NB4 (cell line): ENCODE results near the gene RPE.

Source experiments
- DNase-seq: peaks from one replicate; pipeline ENCODE4 v3.0.0; 2010; ENCODE audit warnings: low read depth
- H3K4me3 ChIP-seq: one replicate; pipeline ENCODE4 v1.5.1; 2011; ENCODE audit warnings: mild to moderate bottlenecking, low read depth, low read length, moderate library complexity
- MYC ChIP-seq: IDR thresholded peaks from 2 replicates; pipeline ENCODE4 v1.6.1; 2011; ENCODE audit warnings: low read depth, low read length
- POLR2A ChIP-seq: IDR thresholded peaks from 2 replicates; pipeline ENCODE4 v1.6.1; 2011; ENCODE audit warnings: mild to moderate bottlenecking; ENCODE audit not compliant: insufficient read length; ENCODE audit errors: extremely low read depth
- TF ChIP-seq, protein P1 (sequence below): IDR thresholded peaks from one replicate; pipeline ENCODE4 v1.5.1; 2012; ENCODE audit warnings: low read depth, low read length
- TF ChIP-seq, protein P2 (sequence below): IDR thresholded peaks from 2 replicates; pipeline ENCODE4 v1.6.1; 2011; ENCODE audit warnings: low read depth, low read length

The RPE gene

DNA sequence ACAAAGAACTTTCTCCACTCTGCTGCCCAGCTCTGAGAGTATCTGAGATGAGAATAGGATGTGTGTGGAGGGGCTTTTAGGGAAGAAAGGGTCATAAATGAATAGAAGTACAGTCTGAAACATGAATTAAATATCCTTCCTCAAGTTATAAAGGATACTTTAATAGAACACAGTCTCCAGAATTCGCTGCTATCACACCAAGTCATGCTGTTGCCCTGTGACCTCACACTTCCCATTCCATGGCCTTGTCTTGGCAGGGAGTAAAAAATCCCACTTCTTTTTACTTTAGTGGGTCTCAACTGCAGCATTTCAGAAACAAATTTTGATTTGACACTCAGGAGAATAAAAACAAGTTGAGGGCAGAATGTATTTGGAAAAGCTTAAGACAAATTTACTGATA is 3.8 kb upstream of the RPE start:
- no peak for DNase-seq
- no peak overlapping the region for H3K4me3 ChIP-seq

DNA sequence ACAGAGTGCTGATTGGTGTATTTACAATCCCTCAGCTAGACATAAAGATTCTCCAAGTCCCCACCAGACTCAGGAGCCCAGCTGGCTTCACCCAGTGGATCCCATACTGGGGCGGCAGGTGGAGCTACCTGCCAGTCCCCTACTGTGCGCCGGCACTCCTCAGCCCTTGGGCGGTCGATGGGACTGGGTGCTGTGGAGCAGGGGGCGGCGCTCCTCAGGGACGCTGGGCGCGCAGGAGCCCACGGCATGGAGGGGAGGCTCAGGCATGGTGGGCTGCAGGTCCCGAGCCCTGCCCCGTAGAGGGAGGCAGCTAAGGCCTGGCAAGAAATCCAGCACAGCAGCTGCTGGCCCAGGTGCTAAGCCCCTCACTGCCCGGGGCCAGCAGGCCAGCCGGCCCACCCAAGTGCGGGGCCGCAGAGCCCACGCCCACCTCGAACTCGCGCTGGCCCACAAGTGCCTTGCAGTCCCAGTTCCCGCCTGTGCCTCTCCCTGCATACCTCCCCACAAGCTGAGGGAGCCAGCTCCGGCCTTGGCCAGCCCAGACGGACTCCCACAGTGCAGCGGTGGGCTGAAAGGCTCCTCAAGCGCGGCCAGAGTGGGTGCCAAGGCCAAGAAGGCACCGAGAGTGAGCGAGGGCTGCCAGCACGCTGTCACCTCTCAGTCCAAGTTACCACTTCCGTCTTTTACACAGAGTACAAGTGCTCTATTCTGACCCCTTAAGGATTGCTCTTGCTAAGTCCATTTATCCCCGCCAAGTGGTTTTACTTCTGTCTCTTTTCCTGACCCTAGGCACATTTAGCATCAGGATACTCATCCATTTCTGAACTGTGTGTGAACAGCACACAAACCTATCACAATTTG is 1.7 kb upstream of the RPE start:
- H3K4me3 ChIP-seq: no peak overlapping the region
- no peak for DNase-seq
- TF ChIP-seq, protein P1, sequence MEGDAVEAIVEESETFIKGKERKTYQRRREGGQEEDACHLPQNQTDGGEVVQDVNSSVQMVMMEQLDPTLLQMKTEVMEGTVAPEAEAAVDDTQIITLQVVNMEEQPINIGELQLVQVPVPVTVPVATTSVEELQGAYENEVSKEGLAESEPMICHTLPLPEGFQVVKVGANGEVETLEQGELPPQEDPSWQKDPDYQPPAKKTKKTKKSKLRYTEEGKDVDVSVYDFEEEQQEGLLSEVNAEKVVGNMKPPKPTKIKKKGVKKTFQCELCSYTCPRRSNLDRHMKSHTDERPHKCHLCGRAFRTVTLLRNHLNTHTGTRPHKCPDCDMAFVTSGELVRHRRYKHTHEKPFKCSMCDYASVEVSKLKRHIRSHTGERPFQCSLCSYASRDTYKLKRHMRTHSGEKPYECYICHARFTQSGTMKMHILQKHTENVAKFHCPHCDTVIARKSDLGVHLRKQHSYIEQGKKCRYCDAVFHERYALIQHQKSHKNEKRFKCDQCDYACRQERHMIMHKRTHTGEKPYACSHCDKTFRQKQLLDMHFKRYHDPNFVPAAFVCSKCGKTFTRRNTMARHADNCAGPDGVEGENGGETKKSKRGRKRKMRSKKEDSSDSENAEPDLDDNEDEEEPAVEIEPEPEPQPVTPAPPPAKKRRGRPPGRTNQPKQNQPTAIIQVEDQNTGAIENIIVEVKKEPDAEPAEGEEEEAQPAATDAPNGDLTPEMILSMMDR: no peak
- TF ChIP-seq MYC (no peak), POLR2A (no peak)
- TF ChIP-seq, protein P2, sequence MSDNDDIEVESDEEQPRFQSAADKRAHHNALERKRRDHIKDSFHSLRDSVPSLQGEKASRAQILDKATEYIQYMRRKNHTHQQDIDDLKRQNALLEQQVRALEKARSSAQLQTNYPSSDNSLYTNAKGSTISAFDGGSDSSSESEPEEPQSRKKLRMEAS: no peak

More for the DNA sequence above, 3.8 kb upstream of the RPE start:
- TF ChIP-seq POLR2A (no peak), MYC (no peak)
- TF ChIP-seq, protein P2: no peak
- TF ChIP-seq, protein P1: no peak

DNA sequence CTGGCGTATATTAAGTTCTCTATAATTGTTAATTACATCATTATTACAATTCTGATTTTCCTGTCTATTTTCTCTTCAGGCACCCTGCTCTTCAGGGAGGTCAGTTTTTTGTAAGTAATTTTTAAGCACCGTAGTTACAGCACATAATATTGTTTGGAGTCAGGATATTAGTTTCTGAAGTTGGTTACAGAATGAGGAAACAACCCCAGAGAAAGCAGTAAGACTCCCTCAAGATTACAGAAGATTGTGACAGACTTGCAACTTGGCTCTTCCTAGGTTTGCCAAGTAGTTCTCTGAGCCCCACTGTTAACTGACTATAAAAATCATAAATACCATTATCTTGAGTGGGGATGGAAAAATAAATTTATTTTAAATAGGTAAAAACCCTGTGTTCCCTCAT is 921 bp downstream of the RPE start:
- peak; percentile 76 for DNase-seq
- peak overlapping the region; percentile 99 for H3K4me3 ChIP-seq
- no peak for TF ChIP-seq POLR2A
- TF ChIP-seq, protein P2: no peak
- TF ChIP-seq, protein P1: no peak
- no peak for TF ChIP-seq MYC

DNA sequence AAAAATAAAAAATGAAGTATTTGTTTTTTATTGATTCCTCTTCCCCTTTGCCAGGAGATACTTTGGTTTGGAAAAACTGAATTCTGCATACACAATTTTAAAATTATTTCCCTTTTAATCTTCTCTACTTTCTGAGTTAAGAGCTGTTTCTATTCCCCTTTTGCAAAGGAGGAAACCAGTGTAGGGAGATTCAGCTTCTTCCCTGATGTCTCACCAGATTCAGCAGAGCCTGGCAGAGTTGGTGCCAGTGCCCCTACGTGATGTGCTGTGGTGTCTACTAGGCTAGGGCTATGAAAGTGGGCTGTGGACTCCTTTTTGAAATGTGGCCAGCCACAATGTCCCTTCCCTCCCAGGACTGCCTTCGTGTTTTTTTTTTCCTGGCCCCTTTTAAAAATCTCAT is 2.4 kb downstream of the RPE start:
- peak; percentile 15 for DNase-seq
- peak overlapping the region; percentile 99 for H3K4me3 ChIP-seq

DNA sequence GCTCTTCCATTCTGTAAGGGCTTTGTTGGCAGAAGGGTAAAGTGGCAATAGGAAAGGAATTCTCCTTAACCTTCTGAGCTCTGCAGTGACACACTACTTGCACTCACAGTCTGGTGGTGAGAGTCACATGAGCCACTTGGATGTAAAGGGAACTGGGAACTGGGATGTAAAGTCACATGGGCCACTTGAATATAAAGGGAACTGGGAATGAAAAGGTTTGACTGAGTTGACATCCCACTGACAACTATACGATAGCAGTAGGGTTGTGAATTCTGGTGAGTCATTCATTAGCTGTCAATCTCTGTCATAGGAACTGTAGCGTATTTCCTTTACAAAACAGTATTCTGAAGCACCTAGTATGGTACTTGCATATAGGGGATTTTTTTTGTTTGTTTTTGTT is 5.5 kb downstream of the RPE start:
- H3K4me3 ChIP-seq: no peak overlapping the region
- TF ChIP-seq, protein P1: no peak
- TF ChIP-seq, protein P2: no peak
- TF ChIP-seq POLR2A: no peak
- TF ChIP-seq MYC: no peak
- DNase-seq: no peak

More for the DNA sequence above, 2.4 kb downstream of the RPE start:
- no peak for TF ChIP-seq MYC

DNA sequence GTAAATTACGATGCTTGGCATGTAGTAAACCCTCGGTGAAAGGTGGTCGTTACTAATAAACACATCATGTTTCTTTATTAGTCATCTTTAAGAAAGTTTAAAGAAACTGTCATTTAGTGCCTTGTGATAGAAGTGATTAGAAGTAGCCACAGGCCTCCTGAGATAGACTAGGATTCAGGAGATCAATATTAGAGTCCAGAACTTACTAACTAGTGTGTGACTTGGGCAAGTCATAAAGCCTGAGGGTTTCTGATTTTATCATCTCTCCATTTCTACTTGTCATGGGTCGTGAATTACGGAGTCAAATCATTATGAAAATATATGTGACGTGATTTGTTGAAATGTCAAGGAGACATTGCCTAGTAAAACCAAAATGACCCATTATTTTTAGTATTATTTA is 6.7 kb downstream of the RPE start:
- TF ChIP-seq, protein P2: no peak
- TF ChIP-seq, protein P1: no peak
- TF ChIP-seq POLR2A (no peak), MYC (no peak)
- DNase-seq: no peak

More for the DNA sequence above, 6.7 kb downstream of the RPE start:
- no peak overlapping the region for H3K4me3 ChIP-seq
